Measurements from ENCODE around the gene B3GNT9. TPM values are rescaled to one million over a fixed set of nuclear protein-coding genes. Genes with fewer than 3 reads are reported as not detected.
"Not testable (repeated sequence)": the region's sequence is repeated elsewhere in the genome, so short reads cannot be mapped to it uniquely, and the experiment has no call there.

B3GNT9 gene
- total RNA-seq, 1 donor from 2014 or later = 40.7 TPM

- TF ChIP-seq CTCF (IDR thresholded peaks at IDR 0.05) = no peak
- H3K9me3 ChIP-seq = no peaks in the 10 kb centered on the region
- H3K27ac ChIP-seq = no peak overlapping the region
- H3K27me3 ChIP-seq = no peaks in the 10 kb centered on the region
- H3K4me1 ChIP-seq = no peaks in the 10 kb centered on the region
- no peak for DNase-seq (ENCODE audit: low spot score in 2 of 2)
- intact Hi-C loops (cut with DNase I) = no loop called here
- no peak overlapping the region for H3K4me3 ChIP-seq
- H3K36me3 ChIP-seq = peaks cover 72 to 93% of the 10 kb centered on the region in 2 donors
These were observed 9.4 kb downstream of the B3GNT9 start for GRCh38 chr16:67141391-67141790.

- TF ChIP-seq CTCF (IDR thresholded peaks at IDR 0.05) = no peak
- no peaks in the 10 kb centered on the region for H3K4me1 ChIP-seq
- intact Hi-C loops (cut with DNase I) = no loop called here
- peaks cover 81 to 90% of the 10 kb centered on the region in 2 donors for H3K36me3 ChIP-seq
- DNase-seq (ENCODE audit: low spot score in 2 of 2) = no peak
- H3K4me3 ChIP-seq = no peak overlapping the region
- H3K27me3 ChIP-seq = no peaks in the 10 kb centered on the region
- H3K9me3 ChIP-seq = no peaks in the 10 kb centered on the region
- H3K27ac ChIP-seq = no peak overlapping the region
These were observed 13.2 kb downstream of the B3GNT9 start for GRCh38 chr16:67137605-67138004.

- Histone ChIP-seq H3K4me3 (no peak overlapping the region), H3K27ac (no peak overlapping the region), H3K27me3 (no peaks in the 10 kb centered on the region), H3K4me1 (no peaks in the 10 kb centered on the region), H3K36me3 (peaks cover 46 to 58% of the 10 kb centered on the region in 2 donors), H3K9me3 (no peaks in the 10 kb centered on the region)
- TF ChIP-seq CTCF (IDR thresholded peaks at IDR 0.05) = no peak
- intact Hi-C loops (cut with DNase I) = no loop called here
- no peak for DNase-seq (ENCODE audit: low spot score in 2 of 2)
These were observed 21.4 kb downstream of the B3GNT9 start for GRCh38 chr16:67129422-67129821.

GRCh38 chr16:67128887-67129286, 21.9 kb downstream of the B3GNT9 start:
- no peak for TF ChIP-seq CTCF (IDR thresholded peaks at IDR 0.05)
- Histone ChIP-seq H3K36me3 (peaks cover 46 to 58% of the 10 kb centered on the region in 2 donors), H3K9me3 (no peaks in the 10 kb centered on the region), H3K4me1 (no peaks in the 10 kb centered on the region), H3K4me3 (no peak overlapping the region), H3K27me3 (no peaks in the 10 kb centered on the region), H3K27ac (no peak overlapping the region)
- DNase-seq (ENCODE audit: low spot score in 2 of 2) = no peak
- intact Hi-C loops (cut with DNase I) = no loop called here

GRCh38 chr16:67128417-67128816, 22.4 kb downstream of the B3GNT9 start:
- no peaks in the 10 kb centered on the region for H3K27me3 ChIP-seq
- no peak for TF ChIP-seq CTCF (IDR thresholded peaks at IDR 0.05)
- H3K36me3 ChIP-seq = peaks cover 50 to 56% of the 10 kb centered on the region in 2 donors
- no peak for DNase-seq (ENCODE audit: low spot score in 2 of 2)
- no peak overlapping the region for H3K27ac ChIP-seq
- H3K4me1 ChIP-seq = no peaks in the 10 kb centered on the region
- no peak overlapping the region for H3K4me3 ChIP-seq
- intact Hi-C loops (cut with DNase I) = no loop called here
- H3K9me3 ChIP-seq = no peaks in the 10 kb centered on the region

GRCh38 chr16:67122799-67123198, 28.0 kb downstream of the B3GNT9 start:
- H3K27me3 ChIP-seq; H3K4me3 ChIP-seq; H3K9me3 ChIP-seq; H3K4me1 ChIP-seq; intact Hi-C loops (cut with DNase I); H3K27ac ChIP-seq; DNase-seq (ENCODE audit: low spot score in 2 of 2): not testable (repeated sequence)
- peaks cover 43 to 52% of the 10 kb centered on the region in 2 donors for H3K36me3 ChIP-seq

All from ascending aorta (tissue), 2 donors.